Fibroblast of skin of left quadriceps (primary cell): Measurements from ENCODE around the gene TRAF3.
"Not testable (repeated sequence)": the region's sequence is repeated elsewhere in the genome, so short reads cannot be mapped to it uniquely, and the experiment has no call there.

Source experiments
- DNase-seq, 2 experiments: peaks; one replicate each; pipeline ENCODE4 v3.0.0-alpha.2; 2013; ENCODE audit warnings: low read depth in 2 of 2

TRAF3 gene

DNA sequence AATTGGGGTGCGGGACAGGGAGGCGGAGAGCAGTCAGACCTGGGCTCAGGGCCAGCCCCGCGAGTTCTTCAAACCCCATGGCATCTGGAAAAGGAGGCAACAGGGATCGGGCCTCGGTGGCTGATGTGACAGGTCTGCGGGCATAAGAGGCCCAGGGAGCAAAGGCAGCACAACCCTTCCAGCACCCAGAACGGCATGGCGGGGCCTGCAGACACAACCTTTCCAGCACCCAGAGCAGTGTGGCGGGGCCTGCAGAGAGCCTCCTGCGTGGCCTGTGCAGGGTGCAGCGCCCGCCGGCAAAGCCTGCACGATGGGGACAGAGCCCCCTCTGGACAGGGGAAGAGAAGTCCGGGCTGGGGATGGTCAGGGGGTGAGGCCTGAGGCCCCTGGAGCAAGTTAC, 26.2 kb upstream of the TRAF3 start:
- DNase-seq: no peak

- no peak for DNase-seq
Observed at GRCh38 chr14:102752239-102752847, 24.9 kb upstream of the TRAF3 start.

GRCh38 chr14:102754370-102755262, 22.6 kb upstream of the TRAF3 start:
- DNase-seq: no peak

- DNase-seq: no peak
Observed at GRCh38 chr14:102757646-102758045, 19.6 kb upstream of the TRAF3 start.

DNA sequence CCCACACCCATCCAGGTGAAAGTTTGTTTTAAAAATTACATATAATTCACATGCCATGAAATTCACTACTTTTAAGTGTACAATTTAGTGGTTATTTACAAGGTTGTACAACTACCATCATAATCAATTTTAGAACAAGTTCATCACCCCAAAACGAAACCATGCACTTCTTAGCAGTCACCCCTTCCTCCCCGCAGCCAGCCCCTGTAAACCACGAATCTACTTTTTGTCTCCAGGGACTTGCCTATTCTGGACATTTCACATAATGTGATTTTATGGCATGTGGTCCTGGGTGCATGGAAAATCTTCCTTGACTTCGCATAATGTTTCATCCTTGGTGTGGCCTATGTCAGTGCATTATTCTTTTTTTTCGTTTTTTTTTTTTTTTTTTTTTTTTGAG, 19.2 kb upstream of the TRAF3 start:
- DNase-seq: no peak

GRCh38 chr14:102759456-102760187, 17.6 kb upstream of the TRAF3 start:
- DNase-seq: no peak

GRCh38 chr14:102760496-102761193, 16.6 kb upstream of the TRAF3 start:
- DNase-seq: no peak

DNA sequence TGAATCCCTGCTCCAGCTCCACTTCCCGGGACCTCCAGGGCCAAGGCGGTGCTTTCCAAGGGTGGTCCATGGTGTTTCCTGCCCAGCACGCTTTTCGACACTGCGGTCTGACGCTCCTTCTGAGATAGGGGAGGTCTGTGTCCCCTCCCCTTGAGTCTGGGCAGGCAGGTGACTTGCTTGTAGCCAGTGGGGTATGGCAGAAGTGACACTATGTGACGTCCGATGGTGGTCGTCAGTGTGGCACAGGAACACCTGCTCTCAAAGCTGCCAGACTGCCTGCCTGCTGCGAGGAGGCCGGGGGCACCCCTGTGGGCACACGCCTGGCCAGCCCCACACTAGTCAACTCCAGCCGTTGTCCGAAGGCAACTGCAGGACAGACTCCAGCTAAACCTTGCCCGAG, 16.0 kb upstream of the TRAF3 start:
- DNase-seq: no peak

GRCh38 chr14:102764220-102764671, 13.0 kb upstream of the TRAF3 start:
- no peak for DNase-seq

GRCh38 chr14:102765770-102766169, 11.5 kb upstream of the TRAF3 start:
- not testable (repeated sequence) for DNase-seq

GRCh38 chr14:102768223-102769048, 8.8 kb upstream of the TRAF3 start:
- no peak for DNase-seq

DNA sequence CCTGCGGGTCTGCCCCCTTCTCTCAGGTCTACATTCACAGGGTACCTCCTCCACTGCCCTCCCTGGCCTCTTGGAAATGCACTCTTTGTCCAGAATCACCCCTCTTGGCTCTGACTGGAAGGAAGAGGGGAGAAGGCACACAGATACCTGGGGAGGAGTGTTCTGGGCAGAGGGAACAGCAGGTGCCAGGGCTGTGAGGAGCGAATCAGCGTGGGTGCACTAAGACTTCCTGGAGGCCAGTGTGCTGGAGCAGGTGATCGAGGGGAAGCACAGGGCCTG, 8.3 kb upstream of the TRAF3 start:
- DNase-seq: no peak

- DNase-seq: no peak
Observed at GRCh38 chr14:102770147-102771123, 6.8 kb upstream of the TRAF3 start.

GRCh38 chr14:102771144-102771543, 6.1 kb upstream of the TRAF3 start:
- DNase-seq: no peak

DNA sequence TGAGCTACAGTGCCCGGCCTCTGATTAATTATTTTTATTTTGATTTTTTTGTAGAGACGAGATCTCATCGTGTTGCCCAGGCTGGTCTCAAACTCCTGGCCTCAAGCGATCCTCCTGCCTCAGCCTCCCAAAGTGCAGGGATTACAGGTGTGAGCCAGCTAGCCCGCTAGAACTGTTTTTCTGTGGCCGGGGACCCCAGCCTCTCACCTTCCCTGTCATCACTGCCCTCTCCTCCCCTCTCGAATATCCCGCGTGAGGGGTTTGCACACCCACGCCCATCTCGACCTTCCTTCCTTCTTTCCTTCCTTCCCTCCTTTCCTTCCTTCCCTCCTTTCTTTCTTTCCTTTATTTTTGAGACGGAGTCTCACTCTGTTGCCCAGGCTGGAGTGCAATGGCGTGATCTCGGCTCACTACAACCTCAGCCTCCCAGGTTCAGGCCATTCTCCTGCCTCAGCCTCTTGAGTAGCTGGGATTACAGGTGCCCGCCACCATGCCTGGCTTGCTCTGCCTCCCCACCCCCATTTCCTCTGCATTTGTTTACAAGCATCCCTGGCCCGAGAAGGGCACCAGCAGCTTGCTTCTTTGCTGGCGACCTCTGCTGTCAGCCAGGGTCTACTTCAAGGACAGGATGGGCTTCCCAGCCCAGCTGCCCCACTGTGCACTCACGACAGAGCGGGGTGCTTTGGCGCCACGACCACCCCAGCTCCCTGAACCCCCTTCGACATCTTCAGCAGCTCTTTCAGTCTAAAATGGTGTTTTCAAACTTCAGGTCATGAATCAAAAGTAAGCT, 4.3 kb upstream of the TRAF3 start:
- no peak for DNase-seq

DNA sequence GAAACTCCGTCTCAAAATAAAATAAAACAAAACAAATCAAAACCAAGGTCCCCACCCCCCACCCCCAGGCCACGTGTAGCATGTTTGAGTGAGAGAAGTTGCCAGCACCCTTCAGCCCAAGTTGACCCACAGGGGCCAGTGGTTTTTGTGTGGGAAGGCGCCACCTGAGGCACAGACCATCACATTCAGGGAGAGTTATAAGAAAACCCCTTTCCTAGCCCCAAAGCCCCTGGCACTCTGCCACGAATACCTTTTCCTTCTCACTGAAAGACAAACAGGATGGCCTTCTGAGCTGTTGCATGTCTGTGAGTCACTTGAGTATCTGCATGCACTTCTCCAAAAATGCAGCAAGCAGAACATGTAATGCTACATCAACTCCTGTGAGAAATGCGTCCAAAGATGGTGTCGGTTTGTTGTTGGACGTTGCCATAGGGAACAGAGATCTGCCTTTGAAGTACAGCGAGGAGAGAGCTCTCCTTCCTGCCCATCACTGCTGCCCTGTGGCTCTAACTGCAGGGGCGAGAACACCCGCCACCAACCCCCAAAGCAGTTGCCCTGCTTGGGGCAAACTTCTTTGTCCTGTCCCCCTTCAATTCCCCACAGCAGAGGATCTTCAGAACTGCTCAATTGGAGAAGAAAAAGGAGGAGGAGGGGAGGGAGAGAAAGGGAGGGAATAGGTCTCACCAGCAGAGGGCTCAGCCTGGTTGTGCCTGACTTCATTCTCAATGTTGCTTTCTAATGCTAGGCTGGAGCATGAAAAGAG, 2.7 kb upstream of the TRAF3 start:
- DNase-seq: peak; percentile 40 to 51

- no peak for DNase-seq
Observed at GRCh38 chr14:102775855-102776760, 1.1 kb upstream of the TRAF3 start.
